HG03521 (cell line): ENCODE data around the gene C10orf120.

ENCODE experiments used
- ATAC-seq: cut with Tn5 transposase; IDR thresholded peaks from one replicate; pipeline ENCODE4 v1.9.1; 2021; ENCODE audit warnings: mild to moderate bottlenecking, moderate library complexity; ENCODE audit not compliant: unreplicated experiment

The C10orf120 gene

GRCh38 chr10:122699796-122700455, at the start of gene C10orf120:
Gene C10orf120 (minus strand): TSS chr10:122699846. CDS start chr10:122699790, 56 bp downstream.
- no peak for ATAC-seq

- no peak for ATAC-seq
Measured at GRCh38 chr10:122748496-122748895, 48.9 kb upstream of the C10orf120 start.

GRCh38 chr10:122746408-122746807, 46.8 kb upstream of the C10orf120 start:
- no peak for ATAC-seq

- ATAC-seq = no peak
Measured at GRCh38 chr10:122744257-122744656, 44.6 kb upstream of the C10orf120 start.

GRCh38 chr10:122740640-122741039, 41.0 kb upstream of the C10orf120 start:
- ATAC-seq = no peak

GRCh38 chr10:122738031-122738430, 38.4 kb upstream of the C10orf120 start:
- ATAC-seq = no peak

- no peak for ATAC-seq
Measured at GRCh38 chr10:122733931-122734665, 34.5 kb upstream of the C10orf120 start.

- ATAC-seq = no peak
Measured at GRCh38 chr10:122733443-122733842, 33.8 kb upstream of the C10orf120 start.

GRCh38 chr10:122730238-122730637, 30.6 kb upstream of the C10orf120 start:
- no peak for ATAC-seq

- no peak for ATAC-seq
Measured at GRCh38 chr10:122729126-122729525, 29.5 kb upstream of the C10orf120 start.

GRCh38 chr10:122727426-122727825, 27.8 kb upstream of the C10orf120 start:
- no peak for ATAC-seq

GRCh38 chr10:122725768-122726167, 26.1 kb upstream of the C10orf120 start:
- ATAC-seq = no peak

GRCh38 chr10:122725006-122725405, 25.4 kb upstream of the C10orf120 start:
- no peak for ATAC-seq

- no peak for ATAC-seq
Measured at GRCh38 chr10:122721111-122721510, 21.5 kb upstream of the C10orf120 start.

GRCh38 chr10:122716025-122716424, 16.4 kb upstream of the C10orf120 start:
- no peak for ATAC-seq

- no peak for ATAC-seq
Measured at GRCh38 chr10:122715576-122715975, 15.9 kb upstream of the C10orf120 start.

GRCh38 chr10:122713091-122713885, 13.6 kb upstream of the C10orf120 start:
- no peak for ATAC-seq

- ATAC-seq = no peak
Measured at GRCh38 chr10:122710576-122710975, 10.9 kb upstream of the C10orf120 start.

- no peak for ATAC-seq
Measured at GRCh38 chr10:122709971-122710370, 10.3 kb upstream of the C10orf120 start.

- no peak for ATAC-seq
Measured at GRCh38 chr10:122707535-122707934, 7.9 kb upstream of the C10orf120 start.

GRCh38 chr10:122706947-122707346, 7.3 kb upstream of the C10orf120 start:
- no peak for ATAC-seq

GRCh38 chr10:122706467-122706866, 6.8 kb upstream of the C10orf120 start:
- ATAC-seq = no peak
